Common myeloid progenitor, CD34-positive (primary cell): ENCODE results near the gene NOSTRIN.
"Not testable (repeated sequence)": the region's sequence is repeated elsewhere in the genome, so short reads cannot be mapped to it uniquely, and the experiment has no call there.

Source experiments
- CTCF ChIA-PET: fragments of 350-600 bp; sonication (Branson Sonifier 250); formaldehyde crosslinking; loops from one replicate; lab custom pipeline; 2021; ENCODE audit warnings: antibody characterized with exemption; lab: Charles Lee
- POLR2A ChIA-PET: fragments of 350-600 bp; sonication (Branson Sonifier 250); formaldehyde crosslinking; loops from one replicate; lab custom pipeline; 2021; ENCODE audit warnings: antibody characterized with exemption; lab: Charles Lee
- DNase-seq, 3 donors: peaks; one replicate each; pipeline versions ENCODE4 v3.0.0 to v3.0.0-alpha.2; 2013
- H3K27ac ChIP-seq, 2 experiments: 1 replicate in 1 of 2; 2 replicates in 1 of 2; pipeline ENCODE4 v1.7.0; 2013; ENCODE audit warnings: inconsistent platforms in 2 of 2, low read length in 2 of 2, mild to moderate bottlenecking in 2 of 2, low read depth in 1 of 2, moderate library complexity in 1 of 2; ENCODE audit not compliant: severe bottlenecking in 2 of 2, insufficient read depth in 1 of 2, poor library complexity in 1 of 2
- H3K27me3 ChIP-seq, 5 experiments: replicated peaks in 2 of 5; 1 replicate in 3 of 5; 2 replicates in 2 of 5; pipeline versions ENCODE4 v1.6.1 to v1.7.0; 2013; ENCODE audit warnings: low read length in 4 of 5, mild to moderate bottlenecking in 2 of 5, moderate library complexity in 2 of 5, inconsistent platforms in 1 of 5; ENCODE audit not compliant: insufficient read depth in 5 of 5, control insufficient read depth in 4 of 5
- H3K36me3 ChIP-seq, 4 experiments: 1 replicate in 2 of 4; 2 replicates in 2 of 4; pipeline versions ENCODE4 v1.6.1 to v1.7.0; 2013; ENCODE audit warnings: low read length in 3 of 4, control low read depth in 1 of 4, mild to moderate bottlenecking in 1 of 4; ENCODE audit not compliant: control insufficient read depth in 4 of 4, insufficient read depth in 4 of 4
- H3K4me1 ChIP-seq, 4 experiments: 1 replicate in 3 of 4; 2 replicates in 1 of 4; pipeline versions ENCODE4 v1.6.1 to v1.7.1; 2013; ENCODE audit warnings: low read length in 3 of 4, mild to moderate bottlenecking in 3 of 4, control low read depth in 1 of 4, inconsistent platforms in 1 of 4, moderate library complexity in 1 of 4; ENCODE audit not compliant: control insufficient read depth in 4 of 4, insufficient read depth in 4 of 4; ENCODE audit errors: control extremely low read depth in 1 of 4
- H3K4me3 ChIP-seq, 7 experiments: 1 replicate in 4 of 7; 2 replicates in 3 of 7; pipeline versions ENCODE4 v1.5.1 to v1.7.0; 2013; ENCODE audit warnings: mild to moderate bottlenecking in 7 of 7, low read length in 6 of 7, moderate library complexity in 6 of 7, inconsistent platforms in 2 of 7, low read depth in 2 of 7, control low read depth in 1 of 7; ENCODE audit not compliant: insufficient read depth in 4 of 7, control insufficient read depth in 1 of 7; ENCODE audit errors: extremely low read depth in 1 of 7
- H3K9me3 ChIP-seq, 5 experiments: 1 replicate in 4 of 5; 2 replicates in 1 of 5; pipeline versions ENCODE4 v1.6.1 to v1.7.1; 2013; ENCODE audit warnings: low read length in 4 of 5, mild to moderate bottlenecking in 2 of 5, inconsistent platforms in 1 of 5, low read depth in 1 of 5, moderate library complexity in 1 of 5; ENCODE audit not compliant: control insufficient read depth in 4 of 5, insufficient read depth in 2 of 5; ENCODE audit errors: control extremely low read depth in 1 of 5
- WGBS: methylation state at CpG from one replicate; pipeline ENCODE4 v1.1.5; 2013; ENCODE audit not compliant: insufficient coverage; 5-methylcytosine and 5-hydroxymethylcytosine counted together

The NOSTRIN gene

DNA sequence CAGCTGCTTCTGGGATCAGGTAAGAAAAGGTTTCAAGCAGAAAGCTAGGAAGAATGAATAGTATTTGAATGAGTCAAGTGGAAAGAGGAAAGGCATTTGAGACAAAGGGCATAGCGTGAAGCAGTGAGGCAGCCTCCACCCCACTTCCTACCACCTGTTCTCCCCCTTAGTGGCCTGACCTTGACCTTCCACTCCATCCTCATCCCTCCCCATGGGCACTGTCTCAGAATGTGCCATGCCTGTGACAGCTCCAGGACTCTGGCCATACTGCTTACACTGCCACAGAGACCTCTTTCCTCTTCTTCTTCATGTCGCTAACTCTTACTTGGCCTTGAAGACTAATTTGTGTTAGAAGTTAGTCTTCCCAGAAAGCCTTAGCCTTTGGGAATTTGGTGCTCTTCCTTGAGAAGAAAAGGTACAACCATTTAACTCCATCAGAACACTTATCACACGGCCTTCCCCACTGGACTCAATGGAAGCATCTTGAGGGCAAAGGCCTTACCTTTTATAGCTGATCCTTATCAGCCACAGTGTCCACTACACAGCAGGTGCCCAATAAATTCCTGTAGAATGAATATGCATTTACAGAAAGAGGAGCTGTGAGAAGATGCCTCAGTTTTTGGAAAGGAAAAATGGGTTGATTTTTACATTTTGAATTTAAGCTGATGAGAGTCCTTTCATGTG, 15.2 kb upstream of the NOSTRIN start:
- H3K27me3 ChIP-seq, result no peaks in the 10 kb centered on the region
- WGBS, result no CpG with 5 or more reads among the region's 3 CpGs
- CTCF ChIA-PET, result interaction anchor here (0.9 kb wide), 1 partner anchor 9 kb away, joined by 3 read pairs; no protein-coding TSS in a partner anchor
- H3K9me3 ChIP-seq, result no peaks in the 10 kb centered on the region
- H3K4me3 ChIP-seq, result no peak overlapping the region
- DNase-seq, result no peak
- H3K27ac ChIP-seq, result no peak overlapping the region
- no peaks in the 10 kb centered on the region for H3K36me3 ChIP-seq
- POLR2A ChIA-PET, result no interaction called here
- H3K4me1 ChIP-seq, result no peaks in the 10 kb centered on the region

DNA sequence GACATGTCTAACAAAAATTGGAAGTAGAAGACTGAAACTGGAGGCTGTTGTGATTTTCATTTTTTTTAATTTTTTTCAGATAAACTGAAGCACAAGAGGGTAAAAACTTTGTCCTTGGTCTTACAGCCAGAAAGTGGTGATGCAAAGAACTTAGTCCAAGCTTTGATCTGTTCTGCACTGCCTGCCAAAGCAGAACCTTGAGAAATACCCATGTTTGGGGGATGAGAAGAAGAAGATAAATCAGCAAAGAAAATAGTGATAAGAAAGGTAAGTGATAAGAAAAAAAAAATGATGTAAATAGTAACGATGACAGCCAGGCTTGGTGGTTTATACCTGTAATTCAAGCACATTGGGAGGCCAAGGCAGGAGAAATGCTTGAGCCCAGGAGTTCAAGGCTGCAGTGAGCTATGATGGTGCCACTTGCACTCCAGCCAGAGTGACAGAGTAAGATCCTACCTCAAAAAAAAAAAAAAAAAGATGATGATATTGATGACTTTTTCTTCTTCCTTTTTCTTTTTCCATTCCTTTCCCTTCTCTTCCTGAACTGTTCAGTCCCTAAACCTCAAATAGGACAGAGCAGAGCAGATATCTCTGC, 14.6 kb upstream of the NOSTRIN start:
- no peaks in the 10 kb centered on the region for H3K27me3 ChIP-seq
- H3K36me3 ChIP-seq, result no peaks in the 10 kb centered on the region
- no peak overlapping the region for H3K27ac ChIP-seq
- no peaks in the 10 kb centered on the region for H3K4me1 ChIP-seq
- CTCF ChIA-PET, result interaction anchor here (0.9 to 1.0 kb wide), 2 partner anchors 10 to 14 kb away, joined by 3 read pairs; no protein-coding TSS in a partner anchor
- DNase-seq, result no peak
- no peaks in the 10 kb centered on the region for H3K9me3 ChIP-seq
- POLR2A ChIA-PET, result no interaction called here
- no peak overlapping the region for H3K4me3 ChIP-seq
- WGBS, result 100% methylated on average over 1 of the region's 1 CpG

DNA sequence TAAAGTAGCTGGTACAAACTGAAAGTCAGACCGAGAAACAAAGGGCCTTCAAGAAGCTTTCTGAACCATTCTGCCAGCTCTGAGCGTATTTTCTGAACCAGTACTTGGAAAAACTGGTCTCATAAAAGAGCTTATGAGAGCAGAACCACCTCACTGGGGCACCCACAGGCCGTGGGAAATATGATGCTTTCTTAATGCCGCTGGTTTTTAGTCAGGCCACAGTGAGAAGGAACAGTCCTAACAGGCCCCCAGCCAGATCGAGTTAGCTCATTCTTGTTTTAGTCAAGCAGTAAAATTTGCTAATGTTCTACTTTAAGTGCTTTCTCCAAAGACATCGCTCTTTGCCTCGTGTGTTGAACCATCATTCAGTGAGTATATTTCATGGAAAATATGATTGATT, 12.7 kb upstream of the NOSTRIN start:
- POLR2A ChIA-PET, result interaction anchor here (0.6 kb wide), 1 partner anchor 32 kb away, joined by 3 read pairs; no protein-coding TSS in a partner anchor
- Histone ChIP-seq H3K9me3 (no peaks in the 10 kb centered on the region), H3K27ac (no peak overlapping the region), H3K27me3 (no peaks in the 10 kb centered on the region), H3K4me1 (no peaks in the 10 kb centered on the region), H3K36me3 (no peaks in the 10 kb centered on the region), H3K4me3 (no peak overlapping the region)
- no peak for DNase-seq
- 96% methylated on average over 5 of the region's 7 CpGs for WGBS
- CTCF ChIA-PET, result no interaction called here

DNA sequence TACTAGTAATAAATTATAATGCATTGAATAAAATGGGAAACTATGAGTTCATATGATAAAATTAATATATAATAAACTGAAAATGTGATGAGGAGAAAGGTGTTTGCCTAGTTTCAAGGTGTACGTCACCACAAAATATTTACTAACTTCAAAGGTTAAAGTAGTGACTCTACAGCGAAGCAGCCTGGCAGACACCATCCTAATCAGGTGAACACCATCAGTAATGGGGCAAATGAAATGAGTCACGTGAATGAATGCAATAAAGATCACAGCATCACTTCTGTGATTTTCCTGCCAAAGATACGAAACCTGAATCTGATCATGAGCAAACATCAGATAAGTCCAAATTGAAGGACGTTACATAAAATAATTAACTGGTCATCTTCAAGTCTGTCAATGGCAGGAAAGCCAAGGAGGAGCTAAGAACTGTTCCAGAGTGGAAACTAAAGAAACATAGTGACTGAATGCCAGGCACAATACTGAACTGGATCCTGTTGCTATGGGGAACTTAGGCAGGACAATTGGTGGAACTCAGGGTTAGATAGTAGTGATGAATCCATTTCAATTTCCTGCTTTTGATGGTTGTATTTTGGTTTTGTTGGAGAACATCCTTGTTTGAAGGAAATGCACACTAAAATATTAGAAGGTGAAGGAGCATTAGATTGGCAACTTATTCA, 12.1 kb upstream of the NOSTRIN start:
- no peak for DNase-seq
- Histone ChIP-seq H3K27ac (no peak overlapping the region), H3K9me3 (no peaks in the 10 kb centered on the region), H3K4me1 (no peaks in the 10 kb centered on the region), H3K27me3 (no peaks in the 10 kb centered on the region), H3K36me3 (no peaks in the 10 kb centered on the region), H3K4me3 (no peak overlapping the region)
- CTCF ChIA-PET, result no interaction called here
- POLR2A ChIA-PET, result no interaction called here
- WGBS, result 94% methylated on average over 4 of the region's 5 CpGs

GRCh38 chr2:168791140-168791539, 11.3 kb upstream of the NOSTRIN start:
- H3K4me1 ChIP-seq, H3K9me3 ChIP-seq, POLR2A ChIA-PET, H3K27me3 ChIP-seq, H3K36me3 ChIP-seq, H3K27ac ChIP-seq, DNase-seq, H3K4me3 ChIP-seq, CTCF ChIA-PET: not testable (repeated sequence)
- WGBS, result no CpG with 5 or more reads among the region's 2 CpGs

DNA sequence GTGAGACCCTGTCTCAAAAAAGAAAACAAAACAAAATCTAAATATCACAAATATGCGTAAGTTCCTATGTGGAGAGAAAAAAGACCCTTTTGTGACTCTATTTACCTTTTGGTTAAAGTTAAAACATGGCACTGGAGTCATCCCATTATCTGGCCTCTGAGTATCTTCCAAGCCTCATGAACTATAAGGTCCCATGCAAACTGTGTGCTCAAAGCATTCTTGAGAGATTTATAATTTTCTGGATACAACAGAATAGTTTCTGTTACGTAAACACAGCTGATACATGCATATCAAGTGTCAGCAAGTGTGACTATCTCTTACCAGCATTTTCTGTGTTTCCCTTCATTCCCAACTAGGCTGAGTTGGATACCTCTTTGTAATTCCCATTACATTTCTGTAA, 8.8 kb upstream of the NOSTRIN start:
- H3K4me1 ChIP-seq, result peaks cover 0 to 2% (median 0%) of the 10 kb centered on the region in 4 experiments
- WGBS, result 100% methylated on average over 1 of the region's 2 CpGs
- no peaks in the 10 kb centered on the region for H3K27me3 ChIP-seq
- H3K4me3 ChIP-seq, result no peak overlapping the region
- ChIA-PET POLR2A (no interaction called here), CTCF (interaction anchor here (1.1 to 2.2 kb wide), 2 partner anchors 19 to 20 kb away, joined by 4 to 5 read pairs; no protein-coding TSS in a partner anchor)
- H3K9me3 ChIP-seq, result no peaks in the 10 kb centered on the region
- DNase-seq, result no peak
- no peak overlapping the region for H3K27ac ChIP-seq
- no peaks in the 10 kb centered on the region for H3K36me3 ChIP-seq

DNA sequence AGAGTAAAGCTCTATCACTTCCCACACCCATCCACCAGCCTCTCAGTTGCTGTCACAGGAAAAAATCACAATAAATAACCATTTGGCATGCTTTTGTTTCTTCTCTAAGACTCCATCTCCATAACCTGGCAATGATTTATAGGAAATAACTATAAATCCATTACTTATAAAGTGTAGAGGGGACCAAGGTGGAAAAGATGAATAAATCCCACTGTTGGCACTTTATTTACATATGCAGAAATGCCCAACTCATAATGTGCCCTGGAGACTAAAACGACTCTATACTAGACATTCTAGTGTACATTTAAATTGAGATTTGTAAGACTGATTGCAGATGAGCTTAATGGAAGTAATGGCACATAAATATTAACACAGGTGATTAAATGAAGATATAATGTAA, 7.5 kb upstream of the NOSTRIN start:
- peaks cover 0 to 2% (median 0%) of the 10 kb centered on the region in 4 experiments for H3K4me1 ChIP-seq
- no peak overlapping the region for H3K4me3 ChIP-seq
- H3K27me3 ChIP-seq, result no peaks in the 10 kb centered on the region
- POLR2A ChIA-PET, result no interaction called here
- DNase-seq, result no peak
- H3K9me3 ChIP-seq, result no peaks in the 10 kb centered on the region
- H3K36me3 ChIP-seq, result no peaks in the 10 kb centered on the region
- H3K27ac ChIP-seq, result no peak overlapping the region
- no CpG with 5 or more reads among the region's 1 CpG for WGBS
- CTCF ChIA-PET, result interaction anchor here (1.6 to 2.2 kb wide), 3 partner anchors 9 to 21 kb away, joined by 3 to 5 read pairs (median 4); no protein-coding TSS in a partner anchor
